SK-N-SH (cell line): ENCODE results near the gene RFT1. TPM values are rescaled to one million over a fixed set of nuclear protein-coding genes. Genes with fewer than 3 reads are reported as not detected.

ENCODE experiments used
- CTCF ChIA-PET: fragments of 300-600, 350-600 bp; formaldehyde crosslinking; extraction: SDS; loops from one replicate; lab custom pipeline; 2021; lab: Yijun Ruan, JAX
- POLR2A ChIA-PET: fragments of 350-600 bp; sonication (Branson Sonifier 250); formaldehyde crosslinking; extraction: SDS; loops from one replicate; lab custom pipeline; 2020; ENCODE audit warnings: antibody characterized with exemption, inconsistent platforms; lab: Yijun Ruan, JAX
- DNase-seq: peaks from one replicate; pipeline ENCODE4 v3.0.0; 2012
- H2AFZ ChIP-seq: fragments of 200-600 bp; sonication (generic); 2 replicates; pipeline ENCODE4 v1.8.1; 2016; ENCODE audit warnings: antibody characterized with exemption, mild to moderate bottlenecking, low read depth
- H3F3A ChIP-seq: fragments of 200-600 bp; sonication (generic); replicated peaks from 2 replicates; pipeline ENCODE3; 2016; ENCODE audit warnings: antibody characterized with exemption, mild to moderate bottlenecking; ENCODE audit not compliant: insufficient read depth
- H3K27ac ChIP-seq, 2 experiments: fragments of 200-500 bp in 1 of 2; fragments of 200-600 bp in 1 of 2; sonication (Bioruptor generic) in 1 of 2; sonication (generic), shearing (Covaris generic) in 1 of 2; 2 replicates each; pipeline versions ENCODE4 v1.5.1 to v1.6.1; 2014 to 2016; ENCODE audit warnings: low read depth in 2 of 2, inconsistent platforms in 1 of 2, low read length in 1 of 2, mild to moderate bottlenecking in 1 of 2, mixed read lengths in 1 of 2
- H3K27me3 ChIP-seq: fragments of 200-600 bp; sonication (generic), shearing (Covaris generic); 2 replicates; pipeline ENCODE4 v1.6.1; 2016; ENCODE audit warnings: mixed run types; ENCODE audit not compliant: insufficient read depth
- H3K36me3 ChIP-seq, 2 experiments: fragments of 200-500 bp in 1 of 2; fragments of 200-600 bp in 1 of 2; sonication (Bioruptor generic) in 1 of 2; sonication (generic) in 1 of 2; replicated peaks in 1 of 2; 2 replicates each; pipeline versions ENCODE3 to v1.5.1; 2014 to 2016; ENCODE audit warnings: low read length in 1 of 2, mild to moderate bottlenecking in 1 of 2; ENCODE audit not compliant: insufficient read depth in 2 of 2, control insufficient read depth in 1 of 2
- H3K4me1 ChIP-seq, 2 experiments: fragments of 200-500 bp in 1 of 2; fragments of 200-600 bp in 1 of 2; sonication (Bioruptor generic) in 1 of 2; sonication (generic), shearing (Covaris generic) in 1 of 2; 2 replicates each; pipeline versions ENCODE4 v1.5.1 to v1.6.1; 2014 to 2016; ENCODE audit warnings: low read depth in 1 of 2, low read length in 1 of 2, mixed run types in 1 of 2; ENCODE audit not compliant: insufficient read depth in 2 of 2, control insufficient read depth in 1 of 2
- H3K4me2 ChIP-seq: fragments of 200-600 bp; sonication (generic), shearing (Covaris generic); 2 replicates; pipeline ENCODE4 v1.6.1; 2017; ENCODE audit warnings: mixed run types
- H3K4me3 ChIP-seq, 2 experiments: fragments of 200-500 bp in 1 of 2; fragments of 200-600 bp in 1 of 2; sonication (Bioruptor generic) in 1 of 2; sonication (generic), shearing (Covaris generic) in 1 of 2; 2 replicates each; pipeline versions ENCODE4 v1.5.1 to v1.8.1; 2014 to 2016; ENCODE audit warnings: low read depth in 2 of 2, inconsistent platforms in 1 of 2, low read length in 1 of 2, mild to moderate bottlenecking in 1 of 2, mixed read lengths in 1 of 2, moderate library complexity in 1 of 2
- H3K79me2 ChIP-seq: fragments of 200-600 bp; sonication (generic); 2 replicates; pipeline ENCODE4 v1.8.1; 2017; ENCODE audit warnings: mild to moderate bottlenecking; ENCODE audit not compliant: insufficient read depth
- H3K9ac ChIP-seq: fragments of 200-600 bp; sonication (generic); 2 replicates; pipeline ENCODE4 v1.6.1; 2017; ENCODE audit warnings: mixed run types
- H3K9me2 ChIP-seq: fragments of 200-600 bp; sonication (generic); 2 replicates; pipeline ENCODE4 v1.6.1; 2017; ENCODE audit warnings: mixed run types
- H3K9me3 ChIP-seq: fragments of 200-600 bp; sonication (generic); 2 replicates; pipeline ENCODE4 v1.6.1; 2017; ENCODE audit warnings: mixed run types, mild to moderate bottlenecking, moderate library complexity
- H4K20me1 ChIP-seq: fragments of 200-600 bp; sonication (generic); 2 replicates; pipeline ENCODE4 v1.6.1; 2017; ENCODE audit warnings: mild to moderate bottlenecking, mixed run types; ENCODE audit not compliant: insufficient read depth
- ELF1 ChIP-seq: IDR thresholded peaks from 2 replicates; pipeline ENCODE4 v1.4.0; 2012
- EP300 ChIP-seq, 2 experiments: IDR thresholded peaks; 2 replicates each; pipeline versions ENCODE4 v1.4.0 to v1.6.1; 2012; ENCODE audit warnings: borderline replicate concordance in 1 of 2, low read depth in 1 of 2, low read length in 1 of 2
- FOSL2 ChIP-seq: IDR thresholded peaks from 2 replicates; pipeline ENCODE4 v1.4.0; 2012; ENCODE audit warnings: low read depth, mild to moderate bottlenecking, moderate library complexity, borderline replicate concordance
- FOXM1 ChIP-seq: IDR thresholded peaks from 2 replicates; pipeline ENCODE4 v1.4.0; 2012; ENCODE audit warnings: low read depth, mild to moderate bottlenecking
- GABPA ChIP-seq: IDR thresholded peaks from 2 replicates; pipeline ENCODE4 v1.4.0; 2012; ENCODE audit warnings: low read depth, mild to moderate bottlenecking
- GATA2 ChIP-seq: sonication (generic); formaldehyde crosslinking; IDR thresholded peaks from 2 replicates; pipeline ENCODE4 v1.5.0; 2020; ENCODE audit warnings: mild to moderate bottlenecking, missing genetic modification reagents
- MEF2A ChIP-seq: IDR thresholded peaks from 2 replicates; pipeline ENCODE4 v1.4.0; 2012; ENCODE audit warnings: low read depth, borderline replicate concordance
- NFIC ChIP-seq: IDR thresholded peaks from 2 replicates; pipeline ENCODE4 v1.4.0; 2012; ENCODE audit warnings: borderline replicate concordance
- POLR2AphosphoS5 ChIP-seq: IDR thresholded peaks from 2 replicates; pipeline ENCODE4 v1.6.1; 2012; ENCODE audit warnings: low read depth, low read length
- RAD21 ChIP-seq: IDR thresholded peaks from 2 replicates; pipeline ENCODE4 v1.6.1; 2012; ENCODE audit warnings: mild to moderate bottlenecking, low read length
- RCOR1 ChIP-seq: fragments of 150-350 bp; IDR thresholded peaks from 2 replicates; pipeline ENCODE4 v1.6.1; 2017; ENCODE audit warnings: antibody characterized with exemption, low read length
- RFX5 ChIP-seq: IDR thresholded peaks from 2 replicates; pipeline ENCODE4 v1.6.1; 2012; ENCODE audit warnings: mild to moderate bottlenecking, improper control_type of control experiment, low read length
- RXRA ChIP-seq: IDR thresholded peaks from 2 replicates; pipeline ENCODE4 v1.4.0; 2012; ENCODE audit warnings: low read depth, mild to moderate bottlenecking, borderline replicate concordance
- SMC3 ChIP-seq: IDR thresholded peaks from 2 replicates; pipeline ENCODE4 v1.6.1; 2012; ENCODE audit warnings: low read depth, low read length, improper control_type of control experiment
- TCF12 ChIP-seq: IDR thresholded peaks from 2 replicates; pipeline ENCODE4 v1.4.0; 2012
- TEAD4 ChIP-seq: IDR thresholded peaks from 2 replicates; pipeline ENCODE4 v1.4.0; 2012; ENCODE audit warnings: mild to moderate bottlenecking, borderline replicate concordance; ENCODE audit not compliant: insufficient read depth
- WGBS: methylation state at CpG from one replicate; pipeline ENCODE4 v1.1.6; 2017; ENCODE audit warnings: low lambda C conversion rate; 5-methylcytosine and 5-hydroxymethylcytosine counted together
- polyA plus RNA-seq, 3 experiments: library from polyadenylated mRNA; depleted of rRNA; stranded (reverse); fragments of >200 nt; gene quantifications; 2 replicates each; pipeline ENCODE4 v1.2.3, GENCODE V29; 2012
- TF ChIP-seq, protein P1 (sequence below): fragments of 150-350 bp; IDR thresholded peaks from 2 replicates; pipeline ENCODE4 v1.6.1; 2017; ENCODE audit warnings: antibody characterized with exemption, low read length, low read depth, borderline replicate concordance
- TF ChIP-seq, protein P2 (sequence below): IDR thresholded peaks from 2 replicates; pipeline ENCODE4; 2012
- TF ChIP-seq, protein P3 (sequence below): IDR thresholded peaks from 2 replicates; pipeline ENCODE4 v1.4.0; 2012; ENCODE audit warnings: low read depth, borderline replicate concordance
- TF ChIP-seq, protein P4 (sequence below): fragments of 150-350 bp; IDR thresholded peaks from 2 replicates; pipeline ENCODE4 v1.6.1; 2016; ENCODE audit warnings: mild to moderate bottlenecking, low read depth, low read length

The RFT1 gene
- polyA plus RNA-seq, 1 of the 3 experiments (the other 2 are of a cell fraction) = 13.8 TPM

DNA sequence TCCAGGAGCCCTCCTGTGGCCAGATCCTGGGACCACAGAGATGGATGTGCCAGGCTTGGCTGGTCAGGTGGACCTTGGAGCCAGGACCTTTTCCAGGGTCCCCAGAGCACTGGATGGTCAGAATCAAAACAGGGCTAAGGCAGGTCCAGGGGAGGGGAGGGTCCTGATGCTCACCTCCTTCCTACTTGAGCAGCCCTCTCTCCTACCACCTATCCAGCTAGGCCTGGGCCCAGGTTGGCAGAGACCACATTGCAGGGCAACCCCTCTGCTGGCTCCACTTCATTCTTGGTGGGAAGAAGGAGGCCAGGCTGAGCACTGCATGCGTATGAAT, 55.9 kb downstream of the RFT1 start (continued):
- no peak for TF ChIP-seq RXRA
- no peak for TF ChIP-seq TEAD4
- no peak for TF ChIP-seq GATA2 (CRISPR knock-in tag)
- TF ChIP-seq GABPA = no peak
- TF ChIP-seq, protein P1, sequence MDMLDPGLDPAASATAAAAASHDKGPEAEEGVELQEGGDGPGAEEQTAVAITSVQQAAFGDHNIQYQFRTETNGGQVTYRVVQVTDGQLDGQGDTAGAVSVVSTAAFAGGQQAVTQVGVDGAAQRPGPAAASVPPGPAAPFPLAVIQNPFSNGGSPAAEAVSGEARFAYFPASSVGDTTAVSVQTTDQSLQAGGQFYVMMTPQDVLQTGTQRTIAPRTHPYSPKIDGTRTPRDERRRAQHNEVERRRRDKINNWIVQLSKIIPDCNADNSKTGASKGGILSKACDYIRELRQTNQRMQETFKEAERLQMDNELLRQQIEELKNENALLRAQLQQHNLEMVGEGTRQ = no peak

DNA sequence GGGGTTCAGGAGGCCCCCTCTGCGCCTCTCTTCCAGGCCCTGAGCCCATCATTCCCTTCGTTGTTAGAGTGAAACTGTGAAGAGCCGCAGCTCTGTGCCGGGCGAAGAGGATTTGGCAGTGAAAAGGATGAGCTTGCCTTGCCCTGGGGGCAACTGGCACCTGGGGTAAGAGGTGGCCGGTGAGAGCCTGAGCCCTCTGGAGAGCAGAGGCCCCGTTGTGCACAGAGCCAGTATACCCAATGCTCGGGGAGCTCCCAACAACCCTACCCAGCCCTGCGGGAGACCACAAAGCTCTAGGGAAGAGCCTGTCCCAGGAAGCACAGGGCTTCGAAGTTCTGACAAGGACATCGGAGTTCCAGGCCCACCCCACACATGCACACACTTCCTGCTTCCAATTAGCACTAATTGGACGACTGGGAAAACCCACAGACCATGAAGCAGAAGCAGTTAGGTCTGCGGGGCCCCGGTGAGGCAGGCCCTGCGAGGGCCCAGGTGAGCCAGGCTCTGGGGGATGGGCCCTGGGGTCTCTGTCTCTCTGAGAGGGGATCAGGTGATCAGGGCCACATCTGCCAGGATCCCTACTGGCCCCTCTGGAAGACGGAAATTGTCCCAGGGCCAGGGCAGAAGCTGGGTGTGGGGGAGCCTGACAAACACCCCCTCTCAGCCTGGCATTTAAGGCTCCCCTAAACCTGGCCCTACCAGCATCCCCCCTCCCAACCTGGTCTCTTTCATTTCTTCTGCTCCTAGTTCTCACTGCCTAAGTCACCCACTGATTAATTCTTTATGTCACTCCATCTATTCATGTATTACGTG, 56.5 kb downstream of the RFT1 start:
- no peaks in the 10 kb centered on the region for H4K20me1 ChIP-seq
- TF ChIP-seq RFX5 = no peak
- no peak for TF ChIP-seq EP300 (IDR thresholded peaks at IDR 0.05; ENCODE audit: borderline replicate concordance in 1 of 2, low read depth in 1 of 2, low read length in 1 of 2)
- TF ChIP-seq, protein P2, sequence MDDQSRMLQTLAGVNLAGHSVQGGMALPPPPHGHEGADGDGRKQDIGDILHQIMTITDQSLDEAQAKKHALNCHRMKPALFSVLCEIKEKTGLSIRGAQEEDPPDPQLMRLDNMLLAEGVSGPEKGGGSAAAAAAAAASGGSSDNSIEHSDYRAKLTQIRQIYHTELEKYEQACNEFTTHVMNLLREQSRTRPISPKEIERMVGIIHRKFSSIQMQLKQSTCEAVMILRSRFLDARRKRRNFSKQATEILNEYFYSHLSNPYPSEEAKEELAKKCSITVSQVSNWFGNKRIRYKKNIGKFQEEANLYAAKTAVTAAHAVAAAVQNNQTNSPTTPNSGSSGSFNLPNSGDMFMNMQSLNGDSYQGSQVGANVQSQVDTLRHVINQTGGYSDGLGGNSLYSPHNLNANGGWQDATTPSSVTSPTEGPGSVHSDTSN = no peak
- no peak for TF ChIP-seq ELF1
- no peak for TF ChIP-seq RCOR1
- TF ChIP-seq FOXM1 = no peak
- TF ChIP-seq, protein P3, sequence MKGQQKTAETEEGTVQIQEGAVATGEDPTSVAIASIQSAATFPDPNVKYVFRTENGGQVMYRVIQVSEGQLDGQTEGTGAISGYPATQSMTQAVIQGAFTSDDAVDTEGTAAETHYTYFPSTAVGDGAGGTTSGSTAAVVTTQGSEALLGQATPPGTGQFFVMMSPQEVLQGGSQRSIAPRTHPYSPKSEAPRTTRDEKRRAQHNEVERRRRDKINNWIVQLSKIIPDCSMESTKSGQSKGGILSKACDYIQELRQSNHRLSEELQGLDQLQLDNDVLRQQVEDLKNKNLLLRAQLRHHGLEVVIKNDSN = no peak
- no peak for TF ChIP-seq FOSL2
- no peak for TF ChIP-seq SMC3
- TF ChIP-seq RXRA = no peak
- no peak for TF ChIP-seq POLR2AphosphoS5
- no peak for TF ChIP-seq TCF12
- TF ChIP-seq TEAD4 = no peak
- TF ChIP-seq GABPA = no peak
- TF ChIP-seq, protein P4, sequence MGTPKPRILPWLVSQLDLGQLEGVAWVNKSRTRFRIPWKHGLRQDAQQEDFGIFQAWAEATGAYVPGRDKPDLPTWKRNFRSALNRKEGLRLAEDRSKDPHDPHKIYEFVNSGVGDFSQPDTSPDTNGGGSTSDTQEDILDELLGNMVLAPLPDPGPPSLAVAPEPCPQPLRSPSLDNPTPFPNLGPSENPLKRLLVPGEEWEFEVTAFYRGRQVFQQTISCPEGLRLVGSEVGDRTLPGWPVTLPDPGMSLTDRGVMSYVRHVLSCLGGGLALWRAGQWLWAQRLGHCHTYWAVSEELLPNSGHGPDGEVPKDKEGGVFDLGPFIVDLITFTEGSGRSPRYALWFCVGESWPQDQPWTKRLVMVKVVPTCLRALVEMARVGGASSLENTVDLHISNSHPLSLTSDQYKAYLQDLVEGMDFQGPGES = no peak
- no peak for TF ChIP-seq MEF2A
- TF ChIP-seq NFIC = no peak
- TF ChIP-seq, protein P1 = no peak
- TF ChIP-seq RAD21 = no peak
- TF ChIP-seq, all 33 proteins: peak for 0
- Histone ChIP-seq H3K4me1 (peaks cover 0 to 26% of the 10 kb centered on the region in 2 experiments; a peak in 1 of 4 replicates), H3K79me2 (no peaks in the 10 kb centered on the region), H3K27ac (no peak overlapping the region), H3K4me2 (no peak overlapping the region), H3K9ac (no peak overlapping the region), H3K27me3 (no peaks in the 10 kb centered on the region), H3F3A (no peaks in the 10 kb centered on the region), H3K9me2 (no peaks in the 10 kb centered on the region), H3K4me3 (no peak overlapping the region), H3K36me3 (no peaks in the 10 kb centered on the region), H2AFZ (no peak overlapping the region), H3K9me3 (no peaks in the 10 kb centered on the region)
- peak; percentile 43 for DNase-seq
- POLR2A ChIA-PET = interaction anchor here (1.7 kb wide), 1 partner anchor 10 kb away, joined by 3 read pairs; no protein-coding TSS in a partner anchor
- CTCF ChIA-PET = interaction anchor here (0.7 to 7.5 kb wide), 16 partner anchors 10 to 336 kb away, joined by 3 to 73 read pairs (median 3); partner anchors contain the start of gene SFMBT1
- WGBS = 74% methylated on average over 7 of the region's 17 CpGs
